ENCODE measurements around the gene RPS19. TPM values are rescaled to one million over a fixed set of nuclear protein-coding genes. Genes with fewer than 3 reads are reported as not detected.

Gene RPS19
- total and polyA plus RNA-seq, 10 donors, result 744 to 8,491 (median 1,984) TPM

DNA sequence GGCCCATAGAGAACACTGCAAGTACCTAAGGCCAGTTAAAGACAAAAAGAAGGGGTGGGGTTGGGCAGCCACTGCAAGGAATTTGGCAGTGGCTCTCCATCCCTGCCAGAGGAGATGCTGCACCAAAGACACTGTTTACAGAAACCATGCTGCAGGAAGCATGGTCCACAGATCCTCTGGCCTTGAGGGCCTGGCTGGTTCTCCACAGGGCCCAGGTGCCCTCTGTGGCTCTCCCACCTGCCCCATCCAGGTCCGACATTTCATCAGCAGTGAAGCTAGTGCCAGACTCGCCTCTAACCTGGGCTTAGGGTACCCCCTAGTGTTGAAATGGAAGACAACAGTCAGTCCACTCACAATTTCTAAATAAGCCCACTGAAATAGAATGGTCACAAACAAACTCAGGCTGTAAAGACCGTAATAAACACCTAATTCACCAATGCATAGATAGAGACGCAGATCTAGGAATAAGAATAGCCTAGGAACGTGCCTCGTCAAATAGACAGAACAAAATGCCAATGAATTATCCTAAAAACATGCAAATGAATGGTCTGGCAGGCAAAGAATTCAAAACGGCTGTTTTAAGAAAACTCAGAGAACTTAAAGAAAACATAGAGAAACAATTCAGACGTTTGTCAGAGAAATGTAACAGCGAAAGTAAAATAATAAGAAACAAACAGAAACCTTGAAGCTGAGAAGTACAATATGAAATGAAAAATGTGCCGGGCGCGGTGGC is 38.9 kb upstream of the RPS19 start:
- Histone ChIP-seq H3K27me3 (replicated peaks in 1 of 7) (peaks cover 0 to 20% (median 0%) of the 10 kb centered on the region in 7 donors), H3K9me3 (no peaks in the 10 kb centered on the region), H3K27ac (no peak overlapping the region), H3K36me3 (no peaks in the 10 kb centered on the region), H3K4me1 (peaks cover 0 to 7% (median 0%) of the 10 kb centered on the region in 6 donors), H3K4me3 (no peak overlapping the region)
- 35 to 42% (median 37%) methylated on average over 12 of the region's 12 CpGs for WGBS, 5 donors
- DNase-seq, result peak; percentile 66
- intact Hi-C loops (cut with DNase I; ENCODE audit: low total_unique reads), result no loop called here
- TF ChIP-seq, protein P1, sequence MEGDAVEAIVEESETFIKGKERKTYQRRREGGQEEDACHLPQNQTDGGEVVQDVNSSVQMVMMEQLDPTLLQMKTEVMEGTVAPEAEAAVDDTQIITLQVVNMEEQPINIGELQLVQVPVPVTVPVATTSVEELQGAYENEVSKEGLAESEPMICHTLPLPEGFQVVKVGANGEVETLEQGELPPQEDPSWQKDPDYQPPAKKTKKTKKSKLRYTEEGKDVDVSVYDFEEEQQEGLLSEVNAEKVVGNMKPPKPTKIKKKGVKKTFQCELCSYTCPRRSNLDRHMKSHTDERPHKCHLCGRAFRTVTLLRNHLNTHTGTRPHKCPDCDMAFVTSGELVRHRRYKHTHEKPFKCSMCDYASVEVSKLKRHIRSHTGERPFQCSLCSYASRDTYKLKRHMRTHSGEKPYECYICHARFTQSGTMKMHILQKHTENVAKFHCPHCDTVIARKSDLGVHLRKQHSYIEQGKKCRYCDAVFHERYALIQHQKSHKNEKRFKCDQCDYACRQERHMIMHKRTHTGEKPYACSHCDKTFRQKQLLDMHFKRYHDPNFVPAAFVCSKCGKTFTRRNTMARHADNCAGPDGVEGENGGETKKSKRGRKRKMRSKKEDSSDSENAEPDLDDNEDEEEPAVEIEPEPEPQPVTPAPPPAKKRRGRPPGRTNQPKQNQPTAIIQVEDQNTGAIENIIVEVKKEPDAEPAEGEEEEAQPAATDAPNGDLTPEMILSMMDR (IDR thresholded peaks at IDR 0.05 in 8 of 11, conservative IDR thresholded peaks at IDR 0.05 in 3 of 11), result peak; percentile 35 to 85 (median 71)
- no peak for TF ChIP-seq POLR2AphosphoS5 (IDR thresholded peaks at IDR 0.05)

DNA sequence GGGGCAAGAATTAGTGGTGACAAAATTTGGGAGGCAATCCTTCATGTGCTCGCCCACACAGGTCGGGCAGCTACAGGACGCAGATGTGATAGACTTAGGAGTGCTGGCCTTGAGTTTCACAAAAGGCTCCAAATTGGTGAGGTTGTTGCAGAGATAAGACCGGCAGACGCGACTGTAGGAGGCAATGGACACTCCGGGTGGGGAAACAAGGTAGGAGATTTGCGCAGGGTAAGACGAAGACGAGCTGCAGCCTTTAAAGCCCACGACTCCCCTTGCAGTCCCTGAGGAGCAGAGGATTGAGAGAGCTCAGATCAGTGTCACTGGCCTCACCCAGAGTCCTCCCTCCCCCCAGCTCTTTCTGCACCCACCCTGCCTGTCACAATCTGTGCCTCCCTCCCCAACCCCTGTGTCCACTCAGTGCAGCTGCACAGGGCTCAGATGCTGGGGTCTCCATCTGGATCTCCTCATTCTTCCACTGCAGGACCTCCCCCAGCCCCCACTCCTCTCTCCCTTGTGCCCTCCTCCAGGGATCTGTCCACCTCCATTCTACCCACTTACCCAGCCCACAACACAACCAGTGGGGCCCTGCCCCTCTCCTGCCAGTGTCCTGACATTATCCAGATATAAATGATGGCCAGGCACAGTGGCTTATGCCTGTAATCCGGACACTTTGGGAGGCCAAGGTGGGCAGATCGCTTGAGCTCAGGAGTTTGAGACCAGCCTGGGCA is 21.9 kb upstream of the RPS19 start:
- H3K4me3 ChIP-seq, result no peak overlapping the region
- peaks cover 0 to 52% (median 9%) of the 10 kb centered on the region in 7 donors for H3K27me3 ChIP-seq (replicated peaks in 1 of 7)
- peaks cover 0 to 7% (median 0%) of the 10 kb centered on the region in 6 donors for H3K4me1 ChIP-seq
- intact Hi-C loops (cut with DNase I; ENCODE audit: low total_unique reads), result no loop called here
- H3K9me3 ChIP-seq, result no peaks in the 10 kb centered on the region
- 70 to 77% (median 73%) methylated on average over 13 of the region's 13 CpGs for WGBS, 5 donors
- DNase-seq, result no peak
- TF ChIP-seq, protein P1 (IDR thresholded peaks at IDR 0.05 in 8 of 11, conservative IDR thresholded peaks at IDR 0.05 in 3 of 11), result no peak
- no peak for TF ChIP-seq POLR2A (IDR thresholded peaks at IDR 0.05)
- TF ChIP-seq POLR2AphosphoS5 (IDR thresholded peaks at IDR 0.05), result no peak
- no peaks in the 10 kb centered on the region for H3K36me3 ChIP-seq
- H3K27ac ChIP-seq, result no peak overlapping the region

DNA sequence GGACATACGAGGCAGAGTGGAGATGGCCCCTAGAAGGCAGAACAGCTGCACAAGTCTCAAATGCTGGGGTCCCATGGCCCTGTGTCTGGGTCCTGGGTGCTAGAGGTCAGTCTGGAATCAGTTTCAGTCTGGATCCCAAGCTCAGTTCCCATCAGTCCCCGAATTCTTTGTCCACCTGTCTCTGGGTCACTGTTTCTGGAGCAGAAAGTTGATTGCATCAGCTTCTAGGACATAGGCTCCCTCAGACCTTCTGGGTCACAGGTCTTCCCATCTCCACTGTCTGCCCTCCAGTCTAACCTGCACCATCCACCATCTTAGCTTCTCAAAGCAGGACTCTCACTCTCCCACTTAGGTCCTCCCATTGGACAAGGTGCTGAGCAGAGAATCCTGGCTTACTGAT is 20.8 kb upstream of the RPS19 start:
- H3K27ac ChIP-seq, result peak overlapping the region in 1 of 8 donors; percentile 4
- no peak for TF ChIP-seq POLR2A (IDR thresholded peaks at IDR 0.05)
- no peak for TF ChIP-seq POLR2AphosphoS5 (IDR thresholded peaks at IDR 0.05)
- no peak for DNase-seq
- no peaks in the 10 kb centered on the region for H3K9me3 ChIP-seq
- peaks cover 0 to 7% (median 0%) of the 10 kb centered on the region in 6 donors for H3K4me1 ChIP-seq
- no peak overlapping the region for H3K4me3 ChIP-seq
- H3K27me3 ChIP-seq (replicated peaks in 1 of 7), result peaks cover 0 to 52% (median 9%) of the 10 kb centered on the region in 7 donors
- intact Hi-C loops (cut with DNase I; ENCODE audit: low total_unique reads), result no loop called here
- H3K36me3 ChIP-seq, result no peaks in the 10 kb centered on the region
- WGBS, 5 donors, result 47 to 76% (median 61%) methylated on average over 2 of the region's 2 CpGs

DNA sequence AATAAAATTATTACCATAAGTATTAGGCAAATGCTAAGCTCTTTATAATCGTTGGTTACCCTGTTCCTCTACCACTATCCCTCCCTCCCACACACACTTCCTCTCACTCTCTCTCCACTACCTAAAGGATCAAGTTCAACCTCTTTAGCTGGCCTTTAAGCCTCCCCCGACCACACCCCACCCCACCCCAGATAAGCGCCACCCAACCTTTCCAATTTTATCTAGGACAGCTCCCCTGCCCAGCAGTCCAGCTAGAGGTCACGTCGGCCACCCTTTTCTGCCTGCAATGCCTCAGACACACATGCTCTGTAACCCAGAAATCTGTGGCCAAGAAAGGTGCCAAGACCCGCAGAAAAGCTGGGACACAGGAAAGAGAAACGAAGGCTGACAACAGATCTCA is 16.7 kb upstream of the RPS19 start:
- WGBS, 5 donors, result 61 to 76% (median 64%) methylated on average over 7 of the region's 7 CpGs
- peaks cover 0 to 3% (median 0%) of the 10 kb centered on the region in 8 donors for H3K9me3 ChIP-seq
- no peak overlapping the region for H3K4me3 ChIP-seq
- peaks cover 0 to 27% (median 0%) of the 10 kb centered on the region in 7 donors for H3K27me3 ChIP-seq (replicated peaks in 1 of 7)
- H3K36me3 ChIP-seq, result no peaks in the 10 kb centered on the region
- no peaks in the 10 kb centered on the region for H3K4me1 ChIP-seq
- TF ChIP-seq POLR2A (IDR thresholded peaks at IDR 0.05) (no peak), POLR2AphosphoS5 (IDR thresholded peaks at IDR 0.05) (no peak)
- TF ChIP-seq, protein P1 (IDR thresholded peaks at IDR 0.05 in 8 of 11, conservative IDR thresholded peaks at IDR 0.05 in 3 of 11), result no peak
- no peak for DNase-seq
- H3K27ac ChIP-seq, result no peak overlapping the region
- intact Hi-C loops (cut with DNase I; ENCODE audit: low total_unique reads), result no loop called here

Data from spleen (tissue), 11 donors.